DMS53 treated with DMSO at 0.1 percent for 48 hours (cell line): ENCODE results near the gene NFE2.
"Not testable (repeated sequence)": the region's sequence is repeated elsewhere in the genome, so short reads cannot be mapped to it uniquely, and the experiment has no call there.

Experiments used
- DNase-seq: peaks from one replicate; lab custom pipeline; 2025; ENCODE audit not compliant: unreplicated experiment; lab: John Stamatoyannopoulos, UW

Gene NFE2

DNA sequence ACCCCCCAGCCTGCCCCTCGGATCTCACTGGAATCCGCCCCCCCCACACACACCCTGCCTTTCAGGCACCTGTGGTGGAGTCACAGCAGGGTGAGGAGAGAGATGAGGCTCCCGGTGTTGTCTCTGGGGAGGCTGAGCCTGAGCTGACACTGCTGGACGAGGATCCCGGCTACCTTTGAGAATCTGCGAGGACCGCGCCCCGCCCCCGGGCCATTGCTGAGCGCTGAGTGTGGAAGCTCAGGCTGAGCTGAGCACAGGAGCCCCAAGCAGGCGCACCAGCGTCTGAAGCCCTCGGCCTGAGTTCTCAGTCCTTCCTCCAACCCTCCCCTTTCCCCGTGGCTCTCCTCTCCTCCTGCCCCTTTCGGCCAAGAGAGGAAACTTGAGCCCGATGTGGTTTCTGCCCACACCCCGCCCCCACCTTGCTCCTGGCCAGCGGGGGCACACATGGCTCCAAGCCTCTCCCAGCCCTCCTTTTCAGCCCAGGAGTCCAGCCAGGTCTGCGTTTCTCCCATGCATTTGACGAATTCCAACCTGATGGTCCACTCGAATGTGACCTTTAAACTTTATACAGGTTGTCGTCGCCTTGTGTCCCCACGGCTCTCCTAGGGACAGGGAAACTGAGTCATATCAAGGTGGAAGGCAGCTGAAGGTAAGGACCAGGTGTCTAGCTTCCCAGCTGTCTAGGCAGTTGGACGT is at the start of gene NFE2:
Gene NFE2, minus strand, starts transcription at position 284 of the 696 bp plus-strand sequence. CDS start 5,767 bp downstream, outside the sequence.
- DNase-seq: peak; percentile 52

DNA sequence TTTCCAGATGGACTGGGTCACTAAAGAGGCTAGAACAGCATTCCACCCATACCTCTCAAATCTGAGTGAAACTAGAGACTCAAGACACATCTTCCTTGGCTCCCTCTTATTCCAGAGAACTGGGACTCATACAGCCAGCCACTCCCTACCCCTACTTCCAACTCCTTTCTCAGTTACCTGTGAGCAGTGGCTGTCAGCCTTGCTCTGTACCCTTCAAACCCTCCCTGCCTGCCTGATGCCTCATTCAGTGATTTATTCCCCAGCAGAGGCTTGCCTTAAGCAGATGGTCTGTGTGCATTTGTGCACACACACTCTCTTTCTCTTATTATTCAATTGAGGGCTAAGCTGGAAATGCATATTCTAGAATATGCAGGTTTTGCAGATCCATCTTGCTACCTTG is 48.9 kb upstream of the NFE2 start:
- DNase-seq: no peak

DNA sequence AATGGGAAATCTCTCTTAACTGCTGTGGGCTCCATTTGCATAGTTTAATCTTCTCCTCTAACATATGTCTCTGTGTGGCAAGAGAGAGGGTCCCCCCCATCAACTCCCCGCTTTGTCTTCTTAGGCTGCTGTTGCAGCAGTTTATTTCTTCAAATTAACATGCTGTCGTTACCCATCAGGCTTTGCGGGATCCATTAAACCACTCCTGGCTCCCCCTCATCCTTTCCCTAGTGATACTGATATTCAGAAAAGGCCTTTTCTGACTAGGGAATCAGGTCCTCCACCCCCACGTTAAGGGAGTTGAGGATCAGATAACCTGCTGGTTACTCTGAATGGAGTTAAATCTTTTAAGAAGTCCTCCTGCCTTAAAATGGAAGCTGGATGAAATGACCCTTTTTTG is 48.2 kb upstream of the NFE2 start:
- DNase-seq: no peak

DNA sequence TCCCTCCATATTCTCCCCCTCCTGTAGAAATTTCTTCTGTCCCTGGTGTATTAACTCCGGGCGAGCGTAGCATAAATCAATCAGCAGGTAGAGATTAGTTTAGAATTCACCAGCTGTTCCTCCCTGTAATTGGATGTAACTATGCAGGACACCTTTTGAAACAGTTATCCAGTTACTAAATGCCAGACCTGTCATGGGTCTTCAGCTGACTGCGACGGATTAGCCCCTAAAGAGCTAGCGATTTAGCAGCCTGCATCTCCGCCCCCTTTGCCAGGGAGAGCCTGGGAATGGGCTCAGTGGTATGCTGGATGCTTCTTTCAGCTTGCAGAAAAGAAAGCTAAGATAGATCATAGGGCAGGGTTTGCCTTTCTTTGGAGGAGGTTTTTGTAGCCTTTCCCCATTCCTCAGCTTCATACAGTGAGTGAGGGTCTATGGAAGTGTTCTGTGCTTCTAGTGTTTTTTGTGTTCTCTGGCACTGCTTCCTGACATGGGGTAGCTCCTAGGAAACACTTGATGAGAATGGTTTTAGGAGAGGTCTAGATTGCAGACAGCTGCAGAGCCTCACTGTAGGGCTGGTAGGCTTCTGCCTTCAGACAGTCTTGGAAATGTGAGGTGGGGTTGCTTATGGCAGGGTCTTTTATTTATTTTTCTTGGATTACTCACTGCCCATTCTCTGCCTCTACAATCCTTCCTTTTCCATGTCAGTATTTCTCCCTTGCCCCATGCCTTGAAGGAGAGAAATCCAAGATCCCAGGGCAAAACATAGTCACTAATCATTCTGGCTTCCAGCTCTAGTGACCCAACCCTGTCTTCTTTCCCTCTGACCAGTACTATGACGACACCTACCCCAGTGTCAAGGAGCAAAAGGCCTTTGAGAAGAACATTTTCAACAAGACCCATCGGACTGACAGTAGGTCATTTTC is 40.8 kb upstream of the NFE2 start:
- no peak for DNase-seq

DNA sequence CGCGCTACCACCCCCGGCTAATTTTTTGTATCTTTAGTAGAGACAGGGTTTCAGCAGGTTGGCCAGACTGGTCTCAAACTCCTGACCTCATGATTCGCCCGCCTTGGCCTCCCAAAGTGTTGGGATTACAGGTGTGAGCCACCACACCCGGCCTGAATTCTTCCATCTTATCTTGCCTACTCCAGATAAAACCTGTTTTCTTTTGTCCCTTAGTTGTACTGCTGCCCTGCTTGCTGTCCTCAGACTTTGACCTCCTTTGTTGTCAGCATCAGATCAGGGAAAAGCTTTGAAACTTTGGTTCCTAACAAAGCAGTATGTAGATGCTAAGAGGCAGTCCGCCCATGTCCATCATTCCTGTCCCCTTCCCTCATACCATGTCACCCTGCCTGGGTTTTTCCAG is 40.0 kb upstream of the NFE2 start:
- DNase-seq: no peak

DNA sequence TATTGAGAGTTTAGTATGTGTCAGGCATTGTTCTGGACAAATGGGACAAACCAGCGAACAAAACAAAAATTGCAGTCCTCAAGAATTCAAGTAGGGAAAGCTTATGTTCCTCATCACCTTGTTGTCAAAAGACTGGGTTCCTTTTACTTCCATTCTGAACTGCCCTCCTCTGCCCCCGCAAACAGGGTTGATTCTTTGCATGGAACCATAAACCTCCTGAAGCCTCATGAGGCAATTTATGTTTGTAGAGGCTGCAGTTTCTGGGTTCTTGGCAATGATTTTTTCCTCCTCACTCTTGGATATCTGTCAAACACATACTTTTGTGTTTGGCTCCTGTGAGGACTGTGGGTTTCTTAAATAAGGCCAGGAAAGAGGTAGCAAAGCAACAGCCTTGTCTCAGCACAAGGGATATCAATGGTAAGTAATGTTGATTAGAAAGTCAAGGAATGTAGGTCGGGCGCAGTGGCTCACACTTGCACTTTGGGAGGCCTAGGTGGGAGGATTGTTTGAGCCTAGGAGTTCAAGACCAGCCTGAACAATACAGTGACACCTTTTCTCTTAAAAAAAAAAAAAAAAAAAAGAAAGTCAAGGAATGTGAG is 38.0 kb upstream of the NFE2 start:
- no peak for DNase-seq

DNA sequence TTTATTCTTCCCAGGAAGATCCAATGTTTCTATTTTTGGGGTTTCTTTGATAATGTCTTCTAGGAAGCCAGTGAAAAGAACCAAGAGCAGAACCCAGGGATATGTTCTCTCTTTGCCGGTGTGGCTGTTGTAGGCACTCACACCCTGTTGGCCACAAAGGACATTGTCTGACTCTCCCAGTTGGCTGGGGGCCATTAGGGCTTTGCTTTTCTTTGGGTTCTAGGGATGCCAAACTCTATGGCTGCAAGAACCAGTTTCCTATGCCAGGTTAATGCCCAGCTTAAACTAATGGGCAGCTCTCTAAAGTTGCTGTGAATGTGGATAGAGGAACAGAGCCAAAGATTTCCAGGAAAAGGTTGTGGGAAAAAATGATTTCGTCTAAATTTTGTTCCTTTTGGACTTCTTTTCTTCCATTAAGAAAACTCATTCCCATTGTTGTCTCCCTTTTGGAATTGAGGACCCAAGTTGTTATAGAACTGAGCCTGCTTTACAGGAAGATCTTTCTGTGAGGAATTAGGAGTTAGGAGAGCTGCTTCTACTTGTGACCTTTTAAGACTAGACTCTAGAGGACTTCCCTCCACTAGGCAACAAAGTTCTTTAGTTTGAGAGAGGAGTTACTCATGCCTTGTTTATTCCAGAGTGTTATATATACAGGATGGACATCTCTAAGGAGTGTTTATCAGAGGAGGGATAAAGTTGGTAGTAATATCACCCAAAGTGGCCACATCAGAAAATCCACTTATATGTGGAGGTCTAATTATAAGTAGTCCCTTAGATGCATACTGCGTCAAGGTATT is 37.2 kb upstream of the NFE2 start:
- DNase-seq: no peak

DNA sequence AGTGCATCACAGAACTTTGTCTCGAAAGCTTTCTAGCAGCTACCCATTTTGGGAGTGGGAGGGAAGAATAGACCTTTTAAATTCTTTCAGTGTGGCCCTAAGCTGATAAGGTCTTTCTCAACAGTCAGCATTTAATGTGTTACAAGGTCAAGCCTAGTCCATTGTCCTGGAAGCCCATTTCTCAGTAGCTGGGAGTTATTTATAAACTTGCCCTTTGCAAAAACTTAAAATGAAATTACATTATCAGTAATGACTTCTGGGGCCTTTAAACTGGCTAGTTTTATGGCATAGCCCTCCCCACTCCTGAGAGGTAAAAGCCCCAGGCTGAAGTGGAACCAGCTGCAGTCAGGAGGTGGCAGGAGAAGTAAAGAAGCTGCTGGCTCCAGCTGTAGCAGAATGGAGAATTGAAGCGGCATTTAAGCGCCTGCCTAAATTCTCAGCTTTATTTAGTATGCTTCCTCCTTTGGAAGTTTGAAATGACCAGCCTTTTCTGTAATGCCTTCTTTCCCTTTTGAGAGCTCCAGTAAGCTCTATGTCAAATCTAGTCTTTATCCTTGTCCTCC is 36.5 kb upstream of the NFE2 start:
- DNase-seq: no peak

DNA sequence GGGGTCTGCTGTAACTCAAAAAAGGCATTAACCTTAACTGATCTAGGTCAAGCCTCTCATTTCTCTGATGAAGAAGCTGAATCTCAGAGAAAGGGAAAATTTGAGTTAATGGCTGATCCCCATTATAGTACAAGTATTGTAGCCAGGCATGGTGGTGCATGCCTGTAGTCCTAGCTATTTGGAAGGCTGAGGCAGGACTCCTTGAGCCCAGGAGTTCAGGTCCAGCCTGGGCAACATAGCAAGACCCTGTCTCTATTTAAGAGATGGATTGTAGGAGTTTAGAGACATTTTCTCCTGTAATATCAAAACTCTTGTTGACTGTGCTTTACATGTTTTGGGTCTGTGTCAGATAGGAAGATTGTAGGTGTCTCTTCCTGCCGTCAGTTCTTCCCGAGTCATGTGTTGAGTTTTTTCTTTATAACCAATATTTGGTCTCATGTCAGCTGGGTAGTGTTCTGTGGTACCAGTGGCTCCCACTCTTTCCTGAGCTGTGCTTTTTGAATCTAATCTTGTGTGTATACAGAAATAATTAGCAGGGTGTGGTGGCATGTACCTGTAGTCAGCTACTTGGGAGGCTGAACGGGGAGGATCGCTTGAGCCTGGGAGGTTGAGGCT is 32.7 kb upstream of the NFE2 start:
- no peak for DNase-seq

DNA sequence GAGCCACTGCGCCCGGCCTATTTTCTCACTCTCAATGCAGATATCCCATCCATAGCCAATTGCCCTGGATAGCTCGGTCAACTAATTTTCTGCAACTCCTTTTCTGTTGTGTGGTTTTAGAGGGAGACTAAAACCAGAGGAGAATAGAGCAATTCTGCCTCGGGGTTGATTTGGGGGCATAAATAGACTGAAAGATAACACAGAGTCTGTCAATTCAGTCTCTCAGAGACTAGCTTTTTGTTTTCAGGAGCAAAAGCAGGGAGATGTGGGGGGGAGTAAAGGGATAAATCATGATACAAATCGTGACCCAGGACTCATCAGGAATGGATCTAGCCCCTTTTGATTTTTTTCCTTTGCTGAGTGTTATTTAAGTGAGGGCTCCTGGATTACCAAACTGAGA is 30.6 kb upstream of the NFE2 start:
- no peak for DNase-seq

DNA sequence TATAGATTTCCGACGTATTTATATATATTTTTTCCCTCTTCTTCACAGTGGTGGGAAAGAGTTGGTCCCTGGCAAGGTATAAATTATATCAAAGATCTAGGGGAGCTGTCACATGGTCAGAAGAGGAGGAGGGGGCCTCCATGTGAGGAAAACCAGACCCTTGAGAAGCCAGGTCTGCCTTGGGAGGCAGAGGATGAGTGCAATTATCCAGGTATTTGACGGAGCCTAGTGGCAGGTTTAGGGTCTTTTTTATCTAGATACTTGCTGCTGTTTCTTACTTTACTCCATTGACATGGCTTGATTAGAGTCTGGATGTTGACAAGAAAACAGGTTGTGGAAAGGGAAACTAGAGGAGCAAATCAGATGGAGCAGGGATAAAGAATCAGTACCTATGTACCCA is 29.6 kb upstream of the NFE2 start:
- DNase-seq: no peak

DNA sequence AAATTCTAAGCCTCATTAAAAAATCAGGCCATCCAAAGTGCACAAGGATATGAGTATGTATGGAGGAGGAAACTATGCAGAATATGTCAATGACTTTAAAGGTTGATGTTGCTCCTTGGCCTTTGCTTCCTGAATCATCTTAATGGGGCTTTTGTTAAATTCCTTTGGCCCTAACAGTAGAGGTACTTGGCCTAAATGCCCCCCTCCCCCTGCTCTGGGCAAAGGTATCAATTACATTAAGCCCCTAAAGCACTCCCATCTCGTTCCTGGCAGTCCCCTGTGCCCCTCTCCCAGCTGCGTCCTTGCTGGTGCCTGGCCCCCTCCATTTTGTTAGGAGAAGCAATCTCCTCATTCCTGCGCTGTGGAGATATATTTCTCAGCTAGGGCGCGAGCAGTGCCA is 28.9 kb upstream of the NFE2 start:
- no peak for DNase-seq

DNA sequence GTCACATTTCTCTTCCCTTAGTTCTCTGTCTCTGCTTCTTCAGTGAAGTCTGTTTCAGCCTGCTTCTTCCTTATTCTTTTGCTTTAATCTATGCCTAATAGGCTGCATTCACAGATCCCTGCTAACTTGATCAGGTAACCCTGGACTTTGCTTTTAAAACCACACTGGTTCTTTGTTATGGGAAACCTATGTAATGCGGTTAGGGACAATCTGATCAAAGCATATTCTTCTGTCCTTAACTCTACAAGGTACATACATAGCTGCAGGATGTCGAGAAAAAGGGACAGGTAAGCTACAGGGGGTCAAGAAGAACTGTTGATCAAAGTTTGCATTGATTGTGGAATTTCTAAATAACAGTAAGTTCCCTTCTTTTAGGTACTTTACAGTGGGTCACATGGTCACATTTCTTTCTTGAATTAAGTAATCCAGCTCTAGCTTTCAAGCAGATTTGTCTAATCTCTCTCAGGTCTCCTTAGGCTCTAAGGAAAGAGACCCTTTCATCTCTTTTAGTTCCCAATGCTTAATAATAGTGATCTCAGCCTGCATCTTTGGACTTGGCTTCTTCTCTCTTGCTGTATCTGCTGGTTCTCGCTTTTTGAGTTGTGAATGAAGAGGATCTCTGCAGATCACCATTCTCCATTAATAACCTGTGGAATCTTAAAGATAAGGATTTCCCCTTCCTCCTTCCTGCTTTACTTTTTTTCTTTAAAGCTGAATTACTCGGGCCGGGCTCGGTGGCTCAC is 28.0 kb upstream of the NFE2 start:
- DNase-seq: no peak

DNA sequence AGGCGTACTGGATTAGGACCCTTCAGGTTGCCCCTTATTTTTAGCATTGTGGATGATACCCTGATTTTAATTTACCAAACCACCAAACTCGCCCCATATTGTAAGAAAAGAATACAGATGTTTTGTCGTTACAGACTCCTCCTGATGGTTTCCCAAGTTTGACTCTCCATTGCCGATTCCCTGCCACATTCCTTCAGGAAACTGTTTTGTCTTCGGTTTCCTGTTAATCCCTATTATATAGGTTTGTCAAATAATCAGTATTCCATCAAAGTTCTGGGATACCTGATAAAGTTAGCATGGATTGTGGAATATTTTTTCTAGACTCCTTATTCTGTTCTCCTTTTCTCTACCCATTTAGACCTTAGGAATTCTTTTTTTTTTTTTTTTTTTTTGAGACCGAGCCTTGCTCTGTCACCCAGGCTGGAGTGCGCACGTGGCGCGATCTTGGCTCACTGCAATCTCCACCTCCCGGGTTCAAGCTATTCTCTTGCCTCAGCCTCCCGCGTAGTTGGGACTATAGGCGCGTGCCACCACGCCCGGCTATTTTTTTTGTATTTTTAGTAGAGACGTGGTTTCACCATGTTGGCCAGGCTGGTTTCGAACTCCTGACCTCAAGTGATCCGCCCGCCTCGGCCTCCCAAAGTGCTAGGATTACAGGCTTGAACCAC is 24.8 kb upstream of the NFE2 start:
- not testable (repeated sequence) for DNase-seq

DNA sequence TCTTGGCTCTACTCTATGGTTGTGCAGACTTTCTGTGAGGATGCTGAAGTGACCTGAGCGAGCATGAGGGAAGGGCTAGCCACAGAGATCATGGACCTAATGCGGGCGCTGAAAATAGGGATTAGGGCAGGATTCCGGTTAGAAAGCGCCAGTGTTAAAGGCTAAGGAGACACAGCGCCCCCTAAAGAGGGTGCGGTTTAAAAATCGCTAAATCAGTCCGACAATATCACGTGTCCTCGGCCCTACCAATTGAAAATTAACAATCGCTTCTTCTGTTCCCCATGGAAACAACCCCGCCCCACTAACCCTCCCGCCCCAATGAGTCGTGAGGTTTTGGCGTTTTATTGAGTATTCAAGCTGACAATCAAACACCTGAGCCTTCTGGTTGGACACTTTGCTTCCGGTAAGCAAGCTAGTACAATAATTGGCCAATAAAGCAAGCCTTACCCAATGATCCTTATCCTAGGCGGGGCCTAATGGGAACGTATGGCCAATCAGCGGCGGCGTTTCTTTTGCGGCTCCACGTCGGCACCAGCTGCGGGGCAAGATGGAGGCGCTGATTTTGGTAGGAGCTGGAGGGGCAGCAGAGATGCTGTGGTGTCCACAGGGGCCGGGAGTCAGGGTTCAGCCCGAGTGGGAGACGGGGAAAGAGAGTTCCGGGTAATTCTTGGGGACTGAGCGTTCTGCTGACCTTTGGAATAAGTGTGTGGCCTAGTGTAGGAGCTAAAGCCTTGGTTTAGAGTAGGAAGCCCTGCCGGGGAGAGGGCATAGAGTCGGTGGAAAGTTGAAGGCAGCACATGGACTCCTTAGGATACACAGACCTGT is 24.0 kb upstream of the NFE2 start, which contains the start of gene COPZ1:
Gene COPZ1, plus strand, starts transcription at position 515 of the 825 bp plus-strand sequence. Its CDS starts 33 bp downstream, at position 548.
- DNase-seq: peak; percentile 99

DNA sequence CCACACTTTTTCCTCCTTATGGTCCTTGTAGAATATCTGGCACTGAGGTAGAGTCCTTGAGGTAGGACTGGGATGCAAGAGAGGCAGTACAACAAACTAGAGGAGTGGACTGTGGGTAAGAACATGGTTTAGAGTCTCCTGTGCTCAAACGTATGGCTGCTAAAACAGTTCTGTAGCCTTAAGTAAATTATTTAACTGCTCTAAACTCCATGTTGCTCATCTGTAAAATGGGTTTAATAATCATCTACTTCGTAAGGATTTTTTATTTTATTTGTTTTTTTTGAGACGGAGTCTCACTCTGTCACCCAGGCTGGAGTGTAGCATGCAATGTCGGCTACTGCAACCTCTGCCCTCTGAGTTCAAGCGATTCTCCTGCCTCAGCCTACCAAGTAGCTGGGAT is 20.5 kb upstream of the NFE2 start:
- no peak for DNase-seq

DNA sequence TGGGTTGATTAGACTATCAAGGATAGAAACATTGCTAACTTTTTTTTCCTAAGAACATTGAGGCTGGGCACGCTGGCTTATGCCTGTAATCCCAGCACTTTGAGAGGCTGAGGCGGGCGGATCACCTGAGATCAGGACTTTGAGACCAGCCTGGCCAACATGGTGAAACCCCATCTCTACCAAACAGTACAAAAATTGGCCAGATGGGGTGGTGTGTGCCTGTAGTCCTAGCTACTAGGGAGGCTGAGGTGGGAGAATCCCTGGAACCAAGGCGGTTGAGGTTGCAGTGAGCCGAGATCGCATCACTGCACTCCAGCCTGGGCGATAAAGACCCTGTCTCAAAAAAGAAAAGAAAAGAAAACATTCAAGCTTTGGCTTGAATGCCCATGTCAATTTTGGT is 11.5 kb upstream of the NFE2 start:
- not testable (repeated sequence) for DNase-seq

DNA sequence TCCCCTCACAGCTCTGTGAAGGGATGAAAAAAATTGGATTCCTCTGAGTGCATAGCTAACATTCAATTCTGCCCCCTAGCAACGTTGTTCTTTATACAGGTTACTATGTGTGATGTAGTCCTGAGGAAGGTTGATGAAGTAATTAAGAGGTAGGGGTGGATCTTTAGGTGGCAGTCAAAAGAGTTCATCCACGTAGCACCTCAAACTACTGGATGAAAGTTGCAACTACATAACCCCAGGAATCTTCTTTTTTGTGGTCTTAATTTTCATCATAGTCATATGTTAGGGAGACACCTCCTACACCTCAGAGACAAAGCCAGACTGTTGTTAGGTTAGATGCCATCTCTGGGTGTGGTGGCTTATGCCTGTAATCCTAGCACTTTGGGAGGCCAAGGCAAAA is 10.2 kb upstream of the NFE2 start:
- no peak for DNase-seq
